ENCODE data around the gene DTX1.

- TF ChIP-seq FOXM1 (IDR thresholded peaks at IDR 0.05; ENCODE audit: borderline replicate concordance): no peak
- no peak for TF ChIP-seq ZNF384 (IDR thresholded peaks at IDR 0.05)
These were observed 87.4 kb downstream of the DTX1 start for GRCh38 chr12:113143959-113144358.
